Inflammatory macrophage treated with lipopolysaccharide for 4 hours (primary cell): ENCODE measurements around the gene COL20A1.
"Not testable (repeated sequence)": the region's sequence is repeated elsewhere in the genome, so short reads cannot be mapped to it uniquely, and the experiment has no call there.

Experiments used
- DNase-seq: peaks from one replicate; pipeline ENCODE4 v3.0.0-alpha.2; 2020

Gene COL20A1

DNA sequence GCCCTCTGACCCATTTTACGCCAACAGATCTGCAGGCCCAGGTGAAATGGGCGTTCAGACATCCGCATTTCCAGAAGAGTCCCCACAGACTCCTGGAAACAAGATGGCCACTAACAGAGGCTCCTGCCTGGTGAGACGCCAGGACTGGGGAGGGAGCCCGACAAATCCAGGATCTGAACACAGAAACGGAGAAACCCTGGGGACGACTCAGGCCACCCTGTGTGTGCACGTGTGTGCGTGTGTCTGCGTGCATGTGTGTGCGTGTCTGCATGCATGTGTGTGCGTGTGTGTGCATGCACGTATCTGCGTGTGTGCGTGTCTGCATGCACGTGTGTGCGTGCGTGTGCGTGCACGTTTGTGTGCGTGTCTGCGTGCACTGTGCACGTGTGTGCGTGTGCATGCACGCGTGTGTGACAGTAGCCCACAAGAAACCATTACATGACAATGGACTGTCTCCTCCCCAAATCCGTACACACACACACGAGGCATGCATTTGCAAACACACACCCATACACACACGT is 43.3 kb downstream of the COL20A1 start:
- no peak for DNase-seq

DNA sequence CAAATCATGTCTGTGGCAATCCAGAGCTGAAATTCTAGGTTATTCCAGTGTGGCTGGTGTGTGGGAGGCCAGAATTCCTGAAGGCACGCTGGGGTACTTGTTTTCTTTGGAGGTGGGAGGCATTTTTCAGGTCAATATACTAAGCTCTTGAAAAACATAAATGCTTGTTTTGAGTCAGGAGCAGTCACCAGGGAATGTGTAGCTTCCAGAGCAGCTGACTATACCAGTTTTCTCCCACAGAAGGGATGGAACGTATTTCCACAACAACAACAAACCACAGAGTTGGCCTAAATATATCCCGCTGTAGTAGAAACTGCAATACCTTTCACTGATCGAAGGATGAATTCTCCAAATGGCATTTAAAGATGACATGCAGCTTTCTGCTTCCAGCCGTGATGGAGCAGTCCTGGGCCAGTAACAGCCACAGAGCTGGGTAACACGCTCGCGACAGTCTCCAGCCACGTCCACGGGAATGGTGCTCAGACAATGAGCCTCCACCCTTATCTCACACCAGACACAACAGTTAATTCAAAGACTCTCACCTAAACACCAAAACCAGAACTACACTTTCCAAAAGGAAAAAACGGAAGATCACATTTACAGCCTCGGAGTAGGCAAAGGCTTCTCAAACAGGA is 44.9 kb downstream of the COL20A1 start:
- DNase-seq: no peak

DNA sequence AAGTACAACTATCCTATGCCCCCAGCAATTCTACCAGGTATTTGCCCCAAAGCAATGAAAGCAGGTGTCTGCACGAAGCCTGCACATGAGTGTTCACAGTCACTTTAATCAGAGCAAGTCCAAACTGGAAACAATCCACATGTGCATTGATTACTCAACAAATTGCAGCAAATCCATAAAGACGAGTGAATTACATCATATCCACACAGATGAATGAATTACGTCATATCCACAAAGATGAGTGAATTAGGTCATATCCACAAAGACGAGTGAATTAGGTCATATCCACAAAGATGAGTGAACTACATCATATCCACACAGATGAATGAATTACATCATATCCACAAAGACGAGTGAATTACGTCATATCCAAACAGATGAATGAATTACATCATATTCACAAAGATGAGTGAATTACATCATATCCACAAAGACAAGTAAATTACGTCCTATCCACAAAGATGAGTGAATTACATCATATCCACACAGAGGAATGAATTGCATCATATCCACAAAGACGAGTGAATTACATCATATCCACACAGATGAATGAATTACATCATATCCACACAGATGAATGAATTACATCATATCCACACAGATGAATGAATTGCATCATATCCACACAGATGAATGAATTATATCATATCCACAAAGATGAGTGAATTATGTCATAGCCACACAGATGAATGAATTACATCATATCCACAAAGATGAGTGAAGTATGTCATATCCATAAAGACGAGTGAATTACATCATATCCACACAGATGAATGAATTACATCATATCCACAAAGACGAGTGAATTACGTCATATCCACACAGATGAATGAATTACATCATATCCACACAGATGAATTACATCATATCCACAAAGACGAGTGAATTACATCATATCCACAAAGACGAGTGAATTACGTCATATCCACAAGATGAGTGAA is 46.4 kb downstream of the COL20A1 start:
- DNase-seq: peak; percentile 2

DNA sequence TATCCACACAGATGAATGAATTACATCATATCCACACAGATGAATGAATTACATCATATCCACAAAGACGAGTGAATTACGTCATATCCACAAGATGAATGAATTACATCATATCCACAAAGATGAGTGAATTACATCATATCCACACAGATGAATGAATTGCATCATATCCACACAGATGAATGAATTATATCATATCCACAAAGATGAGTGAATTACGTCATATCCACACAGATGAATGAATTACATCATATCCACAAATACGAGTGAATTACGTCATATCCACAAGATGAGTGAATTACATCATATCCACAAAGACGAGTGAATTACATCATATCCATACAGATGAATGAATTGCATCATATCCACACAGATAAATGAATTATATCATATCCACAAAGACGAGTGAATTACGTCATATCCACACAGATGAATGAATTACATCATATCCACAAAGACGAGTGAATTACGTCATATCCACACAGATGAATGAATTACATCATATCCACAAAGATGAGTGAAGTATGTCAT is 47.2 kb downstream of the COL20A1 start:
- not testable (repeated sequence) for DNase-seq

DNA sequence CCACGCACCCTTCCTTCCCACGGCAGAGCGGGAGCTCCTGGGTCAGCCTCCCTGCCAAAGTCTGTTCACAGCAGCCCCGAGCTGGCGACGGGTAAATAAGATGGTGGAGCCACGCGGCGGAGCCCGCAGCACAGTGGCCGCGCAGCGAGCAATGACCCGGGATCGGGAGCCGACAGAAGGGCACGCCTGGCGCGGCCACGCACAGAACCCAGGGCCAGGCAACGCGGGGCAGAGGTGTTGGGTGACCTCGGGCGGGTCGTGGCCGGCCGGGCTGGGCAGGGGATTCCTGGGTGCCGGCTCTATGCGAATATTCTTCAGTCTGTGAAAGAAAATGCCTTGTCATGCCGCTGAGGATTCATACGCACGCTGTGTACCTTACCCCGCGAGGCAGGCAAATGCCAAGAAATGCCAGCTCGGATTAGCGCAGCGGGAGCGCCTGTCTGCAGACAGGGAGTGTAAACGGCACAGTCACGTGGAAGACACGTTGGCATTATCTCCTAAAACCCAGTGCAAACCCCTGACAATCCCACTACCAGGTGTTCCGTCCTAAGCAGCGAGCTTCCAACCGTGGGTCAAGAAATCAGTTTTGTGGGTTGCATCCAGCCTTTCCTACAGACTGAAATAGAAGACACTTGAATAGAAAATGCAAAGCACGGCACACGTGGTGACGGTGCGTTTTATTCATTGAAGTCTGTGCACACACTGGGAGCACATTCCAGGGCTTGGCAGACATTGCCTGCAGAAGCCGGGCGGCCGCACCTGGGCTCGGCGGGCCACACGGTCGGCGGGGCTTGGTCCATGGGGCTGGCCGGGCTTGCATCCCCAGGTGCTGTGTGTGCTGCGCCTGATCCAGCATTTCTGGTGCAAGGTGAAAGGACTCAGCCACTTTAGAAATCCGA is 49.8 kb downstream of the COL20A1 start:
- no peak for DNase-seq

DNA sequence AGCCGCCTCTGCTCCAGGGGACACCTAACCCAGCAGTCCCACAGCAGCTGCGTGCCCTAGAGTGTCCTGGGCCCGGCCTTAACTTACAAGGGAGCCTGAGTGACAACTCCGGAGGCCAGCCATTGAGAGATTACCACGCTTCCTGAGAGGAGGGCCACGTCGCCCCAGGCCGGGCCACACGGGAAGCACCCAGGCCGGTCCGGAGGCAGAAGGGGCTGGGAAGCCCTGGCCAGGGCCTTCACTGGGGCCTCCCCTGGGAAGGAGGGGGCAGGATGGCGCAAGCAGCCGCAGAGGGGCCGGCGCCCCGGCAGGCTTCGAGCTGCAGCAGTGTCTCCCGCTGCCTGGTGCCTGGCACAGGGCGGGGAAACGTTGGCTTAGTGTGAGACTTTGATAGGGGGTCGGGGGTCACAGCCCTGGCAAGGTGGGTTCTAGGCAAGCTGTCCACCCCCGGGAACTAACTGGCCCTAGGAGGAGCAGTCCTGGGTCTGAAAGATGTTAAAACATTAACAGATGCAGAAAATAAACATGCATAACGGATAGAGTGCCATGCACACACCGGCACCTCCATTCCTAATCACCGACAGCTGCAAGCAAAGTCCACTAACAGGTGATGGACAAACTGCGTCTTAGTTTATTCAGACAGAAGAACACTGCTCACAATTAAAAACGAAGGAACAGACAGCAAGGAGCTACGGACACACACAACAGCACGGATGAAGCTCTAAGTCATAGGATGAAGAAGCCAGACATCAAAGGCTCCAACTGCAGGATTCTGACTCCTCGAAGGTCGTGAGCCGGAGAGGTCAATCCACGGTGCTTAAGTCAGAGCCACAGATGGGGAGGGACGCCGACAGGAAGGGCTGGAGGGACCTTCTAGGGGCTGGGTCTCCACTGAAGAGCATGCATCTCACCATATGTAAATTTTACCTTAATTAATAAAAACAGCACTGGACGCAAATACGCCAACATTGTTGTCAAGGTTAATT is 50.8 kb downstream of the COL20A1 start:
- DNase-seq: no peak

DNA sequence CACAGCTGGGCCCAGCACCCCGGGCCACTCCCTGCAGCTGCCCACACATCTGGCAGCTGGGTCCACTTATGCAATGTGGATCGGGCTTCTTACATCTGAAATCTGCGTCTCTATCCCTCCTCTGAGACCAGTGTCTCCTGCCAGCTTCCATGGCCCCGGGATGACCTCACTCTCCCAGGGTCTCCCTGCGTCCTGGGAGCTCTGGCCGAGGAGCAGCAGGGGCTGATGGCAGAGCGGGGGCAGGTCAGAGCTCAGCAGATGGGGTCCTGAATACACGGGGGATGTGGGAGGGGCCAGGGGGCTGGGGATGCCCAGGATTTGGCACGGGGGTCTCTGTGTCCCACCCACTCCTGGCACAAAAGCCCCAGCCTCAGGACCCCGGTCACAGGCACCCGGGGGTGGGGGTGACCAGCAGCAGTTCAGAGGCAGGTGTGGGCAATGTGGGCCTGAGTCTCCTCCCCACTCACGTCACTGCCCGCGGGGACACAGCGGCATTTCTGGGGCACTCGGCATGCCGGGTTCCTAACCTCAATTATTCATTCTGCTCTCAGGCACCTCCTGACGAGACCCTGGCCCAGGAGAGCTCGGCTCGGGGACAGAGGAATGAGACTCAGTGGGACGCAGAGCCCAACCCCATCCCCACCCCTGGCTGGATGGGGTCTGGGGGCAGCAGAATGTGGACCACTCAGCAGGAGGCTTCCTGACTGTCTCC is 51.8 kb downstream of the COL20A1 start:
- no peak for DNase-seq

DNA sequence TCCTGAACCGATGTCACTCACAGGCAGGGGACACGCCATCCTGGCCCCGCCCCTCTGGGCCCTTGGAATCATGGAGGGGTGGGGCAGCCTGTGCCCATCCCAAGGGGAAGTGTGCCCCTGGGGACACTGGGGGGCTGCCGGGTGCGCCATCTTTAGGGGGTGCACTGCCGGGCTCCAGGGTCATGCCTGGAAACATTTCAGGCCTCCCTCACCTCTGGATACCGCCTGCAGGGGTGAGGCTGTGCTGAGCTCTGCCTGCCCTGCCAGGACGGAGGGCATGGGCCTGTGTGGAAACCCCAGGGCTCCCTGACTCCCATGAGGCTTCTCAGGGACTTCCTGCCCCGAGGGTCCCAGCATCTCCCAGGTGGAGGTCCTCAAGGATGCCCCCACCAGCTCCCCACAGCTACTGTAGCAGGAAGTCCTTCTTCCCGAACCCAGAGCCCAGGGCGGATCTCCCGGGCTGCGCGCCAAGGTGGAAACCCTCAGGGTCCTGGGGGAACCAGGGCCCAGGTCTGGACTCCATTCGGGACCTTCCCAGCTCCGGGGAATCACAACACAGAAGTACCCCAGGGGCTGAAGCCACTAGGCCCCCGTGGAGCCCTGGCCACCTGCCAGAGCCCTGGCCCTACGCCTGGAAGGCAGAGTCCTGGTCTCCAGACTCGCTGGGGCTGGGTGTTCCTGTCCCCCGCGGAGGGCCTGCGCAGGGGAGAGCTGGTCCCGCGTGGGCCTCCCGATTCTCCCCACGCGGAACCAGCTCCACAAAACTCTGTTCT is 52.5 kb downstream of the COL20A1 start:
- DNase-seq: no peak

DNA sequence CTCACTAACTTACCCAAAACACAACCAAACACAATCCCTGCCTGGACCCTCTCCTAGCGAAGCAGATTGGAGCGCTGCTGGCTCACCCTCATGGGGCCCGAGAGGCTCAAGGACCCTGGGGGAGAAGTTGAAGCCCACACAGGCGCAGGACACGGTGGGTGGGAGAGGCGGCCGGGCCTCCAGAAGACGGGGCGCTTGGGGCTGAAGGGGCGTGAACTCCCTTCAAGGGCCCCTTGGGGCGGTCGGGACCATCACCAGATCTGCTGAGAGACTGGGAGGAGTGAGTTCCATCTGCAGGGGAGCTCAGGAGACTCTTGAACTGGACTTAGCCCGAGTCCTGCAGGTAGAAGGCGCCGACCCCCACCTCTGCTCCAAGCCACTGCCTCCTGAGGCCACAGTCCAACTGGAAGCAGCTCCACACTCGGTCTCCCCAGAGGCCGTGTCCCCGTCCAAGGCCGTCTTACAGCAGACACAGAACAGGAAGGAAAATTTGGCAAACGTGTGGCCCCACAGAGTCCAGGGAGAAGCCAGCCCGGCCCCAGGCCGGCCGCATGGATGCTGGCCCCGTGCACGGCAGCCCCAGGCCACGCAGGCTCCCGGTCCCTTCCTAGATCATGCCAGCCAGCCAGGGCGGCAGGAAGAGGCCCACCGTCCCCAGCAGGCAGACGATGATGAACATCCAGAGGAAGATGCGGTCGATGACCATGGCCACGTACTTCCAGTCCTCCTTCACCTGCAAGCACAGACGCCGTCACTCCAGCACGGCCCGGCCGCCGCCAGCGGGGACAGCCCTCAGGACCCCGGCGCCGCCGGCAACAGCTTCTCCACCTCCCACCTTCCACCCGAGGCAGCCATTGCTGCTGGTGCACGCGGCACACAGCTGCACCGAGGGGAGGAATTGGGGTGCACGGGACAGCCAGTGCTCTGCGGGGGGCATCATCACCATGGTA is 53.4 kb downstream of the COL20A1 start:
- no peak for DNase-seq

DNA sequence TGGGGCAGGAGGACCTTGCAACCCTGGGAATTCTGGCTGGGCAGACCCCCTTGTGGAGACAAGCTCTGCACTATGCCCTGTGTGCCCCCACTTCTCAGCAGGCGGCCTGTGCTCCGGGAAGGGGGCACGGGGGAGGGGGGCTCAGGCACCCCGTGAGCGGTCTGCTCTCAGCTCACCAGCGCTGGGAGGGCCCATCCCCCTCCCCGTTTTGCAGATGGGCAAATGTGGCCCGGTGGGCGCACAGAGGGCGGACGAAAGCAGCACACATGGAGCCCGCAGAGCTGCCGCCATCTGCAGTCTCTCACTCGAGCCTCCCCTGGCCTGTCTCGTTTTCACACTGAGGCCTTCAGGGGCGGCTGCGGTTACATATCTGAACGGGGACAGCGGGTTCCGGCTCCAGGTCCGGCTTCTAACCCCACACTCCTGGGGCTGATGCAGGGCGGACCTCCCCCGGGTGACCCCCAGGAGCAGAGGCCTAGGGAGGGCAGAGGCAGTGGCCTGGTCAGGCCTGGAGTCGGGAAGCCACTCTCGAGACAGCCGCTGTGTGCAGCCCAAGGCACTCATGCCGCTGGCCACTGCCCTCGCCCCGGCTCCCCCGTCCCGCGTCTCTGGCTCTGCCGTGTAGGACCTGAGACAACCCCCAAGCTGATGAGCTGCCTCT is 54.2 kb downstream of the COL20A1 start:
- DNase-seq: no peak

DNA sequence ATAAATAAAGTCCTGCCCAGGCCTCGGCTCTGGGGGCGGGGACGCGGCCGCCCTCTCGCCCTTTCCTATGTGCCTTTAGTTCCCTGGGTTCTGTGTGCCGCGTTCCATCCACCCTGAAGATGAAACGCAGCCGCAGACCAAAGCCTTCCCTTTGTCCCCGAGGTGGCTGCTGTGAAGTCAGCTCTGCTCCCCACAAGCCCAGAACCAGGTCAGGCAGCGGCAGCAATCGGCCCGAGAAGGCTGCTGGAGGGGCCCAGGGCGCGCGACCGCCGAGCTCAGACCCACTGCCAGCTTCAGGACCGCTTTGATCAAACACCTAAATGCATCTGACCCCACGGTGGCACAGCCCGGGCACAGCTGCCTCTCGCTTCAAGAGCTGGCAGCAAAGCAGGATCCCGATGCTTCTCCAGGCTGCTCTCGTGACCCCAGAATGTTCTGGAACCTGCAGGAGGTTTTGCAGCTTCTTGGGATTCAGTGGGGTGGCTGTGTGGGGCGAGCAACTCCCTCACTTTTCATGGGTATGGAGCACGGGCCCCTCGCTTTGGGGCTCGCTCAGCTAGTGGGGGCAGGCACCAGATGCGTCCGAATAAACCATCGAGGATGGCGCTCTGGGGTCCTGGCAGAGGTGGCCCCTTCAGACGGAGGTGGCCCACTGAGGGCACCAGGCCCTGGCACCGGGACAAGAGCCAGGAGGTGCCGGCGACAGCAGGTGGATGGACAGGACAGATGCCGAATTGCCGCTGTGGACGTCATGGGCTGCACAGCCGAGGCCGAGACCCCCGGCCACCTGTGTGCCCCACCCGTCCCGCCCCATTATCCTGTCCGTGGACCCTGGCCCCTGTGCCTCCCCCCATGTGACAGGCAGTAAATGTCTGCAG is 55.2 kb downstream of the COL20A1 start:
- DNase-seq: no peak

DNA sequence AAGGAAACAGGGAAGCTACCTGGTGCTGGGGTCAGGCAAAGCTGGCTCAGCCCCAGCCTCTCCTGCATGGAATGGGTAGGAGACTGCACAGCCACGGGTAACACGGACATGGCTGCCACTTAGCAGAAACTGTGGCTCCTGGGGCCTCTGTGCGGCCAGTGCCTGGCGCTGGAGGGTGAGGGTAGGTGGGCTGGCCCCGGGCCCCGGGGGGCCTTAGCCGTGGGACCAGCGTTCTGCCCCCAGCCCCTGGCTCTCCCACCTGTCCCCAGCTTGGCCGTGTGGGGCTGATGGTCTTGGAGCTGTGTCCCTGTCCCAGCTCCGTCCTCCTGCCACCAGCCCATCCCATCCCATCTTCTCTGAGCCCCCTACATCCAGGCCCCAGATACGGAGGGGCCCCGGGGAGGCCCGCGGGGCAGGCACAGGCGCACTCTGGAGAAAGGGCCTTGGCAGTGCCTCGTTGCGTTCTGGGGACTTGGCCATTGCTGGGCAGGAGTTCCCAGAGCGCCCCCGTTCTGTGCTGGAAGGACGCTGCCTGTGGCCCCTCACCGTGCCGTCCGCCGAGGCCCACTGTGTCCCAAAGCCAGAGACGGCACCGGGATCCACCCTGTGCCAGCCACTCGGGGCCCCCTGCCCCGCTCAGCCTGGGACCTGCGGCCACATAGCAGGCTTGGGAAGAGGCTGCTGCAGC is 56.0 kb downstream of the COL20A1 start:
- no peak for DNase-seq

DNA sequence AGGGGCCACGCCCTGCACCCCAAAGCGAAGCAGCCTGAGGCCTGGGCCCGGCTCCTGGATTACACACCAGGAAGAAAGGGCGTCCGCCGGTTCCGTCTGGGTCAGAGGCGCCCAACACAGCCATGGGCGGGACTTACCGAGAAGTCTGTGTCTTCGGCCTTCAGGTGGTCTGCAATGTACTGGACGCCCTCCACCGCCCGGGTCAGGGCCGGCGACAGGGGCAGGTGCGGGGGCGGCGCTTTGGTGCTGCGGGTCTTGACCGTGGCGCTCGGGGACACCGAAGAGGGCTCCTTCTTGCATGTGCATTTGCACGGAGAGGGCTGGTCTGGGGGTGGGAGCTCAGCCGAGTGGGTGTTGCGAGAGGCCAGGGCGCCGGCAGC is 56.5 kb downstream of the COL20A1 start:
- no peak for DNase-seq

DNA sequence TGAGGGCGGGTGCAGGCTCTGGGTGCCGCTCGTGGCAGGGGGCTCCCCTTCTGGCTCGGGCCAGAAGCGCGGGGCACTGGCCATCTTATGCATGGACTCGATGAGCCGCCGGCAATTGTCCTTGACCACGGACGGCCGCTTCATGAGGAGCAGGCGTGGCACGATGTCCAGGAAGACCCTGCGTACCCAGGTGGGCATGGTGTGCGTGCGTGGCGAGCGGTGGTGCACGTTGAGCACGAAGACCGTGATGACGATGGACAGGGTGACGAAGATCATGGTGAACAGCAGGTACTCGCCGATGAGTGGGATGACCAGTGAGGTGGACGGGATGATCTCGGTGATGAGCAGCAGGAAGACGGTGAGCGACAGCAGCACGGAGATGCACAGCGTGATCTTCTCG is 57.2 kb downstream of the COL20A1 start:
- DNase-seq: no peak

DNA sequence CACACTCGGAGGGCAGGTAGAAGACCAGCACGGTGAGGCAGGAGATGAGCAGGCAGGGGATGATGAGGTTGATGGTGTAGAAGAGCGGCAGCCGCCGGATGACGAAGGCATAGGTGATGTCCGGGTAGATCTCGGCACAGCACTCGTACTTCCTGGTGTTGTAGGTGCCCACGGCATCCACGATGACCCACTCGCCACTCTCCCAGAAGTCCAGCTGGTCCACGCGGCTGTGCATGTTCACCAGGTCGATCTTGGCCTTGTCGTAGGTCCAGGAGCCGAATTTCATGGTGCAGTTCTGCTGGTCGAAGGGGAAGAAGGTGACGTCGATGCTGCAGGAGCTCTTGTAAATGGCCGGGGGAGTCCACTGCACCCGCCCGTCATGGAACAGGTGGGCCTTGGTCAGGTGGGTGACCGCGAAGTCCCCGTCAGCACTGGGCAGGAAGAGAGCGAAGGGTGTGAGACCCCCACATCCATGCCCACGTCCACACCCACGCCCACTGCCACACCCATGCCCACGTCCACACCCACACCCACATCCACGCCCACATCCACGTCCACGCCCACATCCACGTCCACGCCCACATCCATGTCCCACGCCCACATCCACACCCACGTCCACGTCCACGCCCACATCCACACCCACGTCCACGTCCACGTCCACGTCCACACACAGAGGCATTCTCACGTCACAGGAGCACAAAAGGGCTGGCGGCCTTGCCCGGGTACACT is 57.8 kb downstream of the COL20A1 start:
- DNase-seq: no peak

DNA sequence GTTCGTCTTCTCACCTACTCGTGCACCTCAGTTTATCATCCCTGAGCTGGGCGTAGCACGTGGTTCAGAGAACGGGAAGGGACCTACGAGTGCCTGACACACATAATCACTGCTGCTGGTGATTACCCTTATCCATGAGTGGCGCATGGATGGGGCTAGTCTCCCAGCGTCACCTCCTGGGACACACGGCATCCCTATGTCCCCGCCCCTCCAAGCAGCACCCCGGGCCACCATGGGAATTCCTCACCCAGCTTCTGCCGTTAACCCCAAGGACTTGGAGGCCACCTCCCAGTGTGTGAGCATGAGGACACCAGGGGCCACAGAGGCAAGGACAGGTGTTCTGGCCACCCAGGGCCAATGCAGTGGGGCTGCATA is 58.3 kb downstream of the COL20A1 start:
- DNase-seq: no peak
